ENCODE data around the gene CIRBP.
"Not testable (repeated sequence)": the region's sequence is repeated elsewhere in the genome, so short reads cannot be mapped to it uniquely, and the experiment has no call there.

CIRBP gene

GRCh38 chr19:1244693-1245451 lies 24.3 kb upstream of the CIRBP start:
- no peak for DNase-seq

GRCh38 chr19:1245494-1246264 lies 23.5 kb upstream of the CIRBP start:
- no peak for DNase-seq

- not testable (repeated sequence) for DNase-seq
These were observed 22.7 kb upstream of the CIRBP start for GRCh38 chr19:1246265-1247087.

GRCh38 chr19:1247748-1248138 lies 21.4 kb upstream of the CIRBP start:
- no peak for DNase-seq

- DNase-seq, result no peak
These were observed 20.9 kb upstream of the CIRBP start, which contains the start of gene MIDN for GRCh38 chr19:1248139-1248785. Gene MIDN (plus strand): TSS chr19:1248583. CDS start chr19:1250297, 1,714 bp downstream.

GRCh38 chr19:1248786-1249297 lies 20.3 kb upstream of the CIRBP start:
- peak; percentile 51 for DNase-seq

- DNase-seq, result peak; percentile 81
These were observed 19.7 kb upstream of the CIRBP start for GRCh38 chr19:1249298-1249989.

GRCh38 chr19:1249990-1250436 lies 19.1 kb upstream of the CIRBP start:
- no peak for DNase-seq

- DNase-seq, result no peak
These were observed 18.5 kb upstream of the CIRBP start for GRCh38 chr19:1250437-1251260.

- peak; percentile 52 for DNase-seq
These were observed 17.6 kb upstream of the CIRBP start for GRCh38 chr19:1251330-1252220.

- no peak for DNase-seq
These were observed 16.8 kb upstream of the CIRBP start for GRCh38 chr19:1252221-1252820.

GRCh38 chr19:1252821-1253513 lies 16.2 kb upstream of the CIRBP start:
- DNase-seq, result no peak

- DNase-seq, result no peak
These were observed 15.5 kb upstream of the CIRBP start for GRCh38 chr19:1253514-1254080.

- no peak for DNase-seq
These were observed 15.0 kb upstream of the CIRBP start for GRCh38 chr19:1254081-1254527.

GRCh38 chr19:1254530-1255185 lies 14.5 kb upstream of the CIRBP start:
- no peak for DNase-seq

GRCh38 chr19:1255186-1256161 lies 13.7 kb upstream of the CIRBP start:
- DNase-seq, result no peak

Measured in DMS79 (cell line).